Ureter (tissue), 1 donor: ENCODE data around the gene COL15A1. TPM values are rescaled to one million over a fixed set of nuclear protein-coding genes. Genes with fewer than 3 reads are reported as not detected.
"Not testable (repeated sequence)": the region's sequence is repeated elsewhere in the genome, so short reads cannot be mapped to it uniquely, and the experiment has no call there.

Experiments
- DNase-seq: peaks from one replicate; pipeline ENCODE4 v3.0.0-alpha.2; 2020; ENCODE audit warnings: low spot score
- total RNA-seq: library from RNA; stranded (reverse); gene quantifications from one replicate; pipeline ENCODE4 v1.2.4, GENCODE V29; 2023
- donor health status: DM: yes; HTN: yes; CAD: no.

The COL15A1 gene
- total RNA-seq, 1 donor from 2014 or later: 63.2 TPM

DNA sequence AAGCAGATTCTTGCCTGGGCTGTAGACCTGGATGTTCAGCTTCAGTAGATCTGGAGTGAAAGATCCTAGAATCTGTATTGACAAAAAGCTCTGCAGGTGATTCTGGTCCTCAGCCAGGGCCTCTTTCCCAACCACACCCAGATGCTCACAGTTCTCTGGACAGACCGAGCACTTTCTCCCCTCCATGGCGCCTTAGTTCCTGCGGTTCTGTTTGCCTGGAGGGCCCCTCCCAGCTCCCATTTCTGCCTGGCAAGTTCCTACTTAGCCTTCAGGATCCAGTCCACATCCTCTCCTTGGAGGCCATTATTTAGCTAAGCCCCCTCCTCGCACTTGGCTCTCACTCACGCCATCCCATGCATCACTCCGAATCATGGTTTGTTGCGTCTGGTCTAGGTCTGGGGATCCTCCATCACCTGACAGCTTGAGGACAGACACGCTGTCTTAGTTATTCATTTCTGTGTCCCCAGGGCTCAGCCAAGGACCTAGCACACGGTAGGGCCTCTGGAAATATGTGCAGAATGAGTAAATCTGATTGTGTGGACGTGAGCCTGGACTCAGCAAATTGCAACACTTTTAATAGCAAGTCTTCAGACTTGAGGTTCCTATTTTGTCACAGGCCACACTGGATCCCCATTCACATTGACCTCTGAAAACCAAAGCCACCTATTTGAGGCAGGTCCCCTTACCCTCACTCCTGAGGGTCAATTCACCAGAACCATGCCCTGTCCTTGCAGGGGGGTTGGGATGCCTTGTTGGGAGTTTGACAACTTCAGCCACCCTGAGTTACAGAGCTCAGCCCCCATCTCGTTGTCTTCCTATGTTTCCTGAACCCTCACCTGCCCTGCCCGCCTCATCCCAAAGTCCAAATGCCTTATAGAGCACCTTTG lies 50.7 kb downstream of the COL15A1 start:
- DNase-seq: peak; percentile 23

DNA sequence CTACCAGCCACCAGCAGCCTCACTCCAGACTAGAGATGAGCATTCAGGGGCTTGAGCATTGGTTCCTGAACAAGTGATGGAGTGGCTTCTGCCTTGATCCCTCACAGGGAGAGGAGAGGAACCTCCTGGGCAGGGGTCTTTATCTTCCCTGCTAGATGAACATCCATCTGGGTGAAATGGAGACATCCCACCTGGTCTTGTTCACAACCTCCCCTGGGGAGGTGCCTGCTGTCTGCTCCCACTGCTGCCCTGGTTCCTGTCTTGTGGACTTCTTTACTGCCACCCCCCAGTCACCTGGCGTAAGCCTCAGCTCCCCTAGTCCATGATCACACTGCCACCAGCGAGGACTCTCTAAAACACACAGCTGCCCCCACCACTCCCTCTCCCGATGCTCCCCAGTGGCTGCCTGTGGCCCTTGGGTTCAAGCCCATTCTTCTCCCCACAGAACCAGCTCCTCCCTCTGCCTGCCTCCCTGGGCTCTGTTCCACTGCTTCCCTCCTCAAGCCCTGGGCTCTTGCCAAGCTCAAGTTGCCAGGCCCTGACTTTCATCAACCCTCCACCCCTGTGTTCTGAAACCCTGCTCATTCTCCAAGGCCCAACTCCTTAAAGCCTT lies 51.5 kb downstream of the COL15A1 start:
- DNase-seq: peak; percentile 61

DNA sequence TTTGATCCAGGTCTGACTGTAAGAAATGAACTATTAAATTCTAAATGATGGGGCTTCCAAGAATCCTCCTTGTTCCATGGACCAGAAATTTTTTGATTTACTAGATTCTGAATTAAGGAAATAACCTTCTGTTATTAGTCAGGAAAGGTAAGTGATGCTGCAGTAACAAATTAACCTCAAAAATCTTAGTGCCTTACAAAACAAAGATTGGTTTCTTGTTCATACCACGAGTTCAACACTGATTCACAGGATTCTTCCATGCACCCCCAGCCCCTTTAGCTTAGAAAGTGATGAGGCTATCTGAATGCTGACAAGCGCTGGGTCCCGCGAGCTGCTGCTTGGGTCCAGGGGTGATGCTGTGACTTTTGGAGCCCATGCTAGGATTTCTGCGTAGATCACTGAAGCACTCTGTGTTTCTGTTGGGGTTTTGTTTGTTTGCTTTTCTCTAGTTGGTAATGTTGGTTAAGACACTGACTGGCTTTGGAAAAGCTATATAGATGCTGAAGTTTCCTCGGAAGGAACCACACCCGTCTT lies 52.3 kb downstream of the COL15A1 start:
- DNase-seq: peak; percentile 15

DNA sequence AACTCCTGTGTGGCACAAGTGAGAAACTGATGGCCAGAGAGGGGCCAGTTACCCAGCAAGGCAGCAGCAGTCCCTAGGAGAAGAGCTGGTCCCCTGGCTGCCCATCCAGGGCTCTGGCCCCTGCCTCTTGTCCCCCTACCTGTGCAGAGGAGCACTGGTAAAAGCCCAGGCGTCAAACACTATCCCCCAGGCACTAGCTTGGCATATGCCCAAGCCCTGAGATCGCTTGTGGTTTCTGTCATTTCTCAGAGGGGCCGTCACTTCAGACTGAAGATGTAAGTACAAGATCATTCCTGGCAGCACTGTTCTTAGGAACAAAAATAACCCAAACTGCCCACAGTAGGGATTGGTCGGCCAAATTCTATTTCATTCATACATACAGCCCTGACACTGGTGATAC lies 53.9 kb downstream of the COL15A1 start:
- DNase-seq: peak; percentile 34

DNA sequence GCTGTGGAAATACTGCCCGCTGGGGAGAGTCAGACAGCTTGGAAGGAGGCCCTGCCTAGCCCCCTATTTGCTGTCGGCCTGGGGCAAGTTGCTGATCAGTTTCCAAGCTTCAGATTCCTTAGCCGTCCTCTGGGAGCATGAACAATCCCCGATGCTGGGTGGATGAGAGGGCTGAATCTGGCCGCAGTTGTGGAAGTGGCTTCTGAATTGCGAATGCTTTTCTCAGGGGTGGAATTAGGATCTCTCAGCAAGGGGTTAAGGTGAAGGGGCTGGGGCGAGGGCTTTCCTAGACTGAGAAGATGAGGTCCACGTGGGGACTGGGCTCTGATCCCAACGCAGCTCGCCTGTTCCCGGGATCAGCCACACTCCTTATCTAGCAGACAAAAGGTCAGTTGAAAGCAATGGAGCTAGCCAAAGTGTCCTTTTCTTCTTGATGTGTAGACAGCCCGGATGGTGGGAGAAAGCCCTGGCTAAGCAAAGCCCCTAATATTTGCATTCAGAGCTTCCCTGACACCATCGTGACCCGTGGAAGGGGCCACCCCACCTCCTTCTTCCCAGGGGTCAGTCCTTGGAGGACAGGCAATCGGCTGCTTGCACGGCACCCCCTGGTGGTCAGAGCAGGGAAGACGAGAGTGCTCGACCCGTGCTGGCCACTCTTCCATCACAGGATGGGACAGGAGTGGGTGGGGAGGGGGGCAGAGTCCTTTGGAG lies 54.9 kb downstream of the COL15A1 start:
- DNase-seq: peak; percentile 81

DNA sequence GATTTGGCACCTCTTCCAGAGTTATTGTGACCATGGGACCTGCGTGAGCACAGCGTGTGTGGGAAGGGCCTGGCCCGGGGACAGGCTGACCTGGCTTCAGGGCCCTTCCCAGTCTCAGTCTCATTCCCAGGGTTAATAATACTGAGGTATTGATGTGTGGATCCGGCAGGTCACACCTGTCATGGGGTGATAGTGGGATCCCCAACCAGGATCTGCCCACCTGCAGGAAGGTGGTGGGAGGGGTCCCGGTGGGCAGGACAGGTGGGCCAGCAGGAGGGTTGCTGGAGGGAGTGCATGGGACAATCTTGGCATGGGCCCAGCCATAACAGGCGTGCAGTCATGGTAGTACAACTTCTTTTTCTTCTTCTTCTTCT lies 55.4 kb downstream of the COL15A1 start:
- peak; percentile 41 for DNase-seq

DNA sequence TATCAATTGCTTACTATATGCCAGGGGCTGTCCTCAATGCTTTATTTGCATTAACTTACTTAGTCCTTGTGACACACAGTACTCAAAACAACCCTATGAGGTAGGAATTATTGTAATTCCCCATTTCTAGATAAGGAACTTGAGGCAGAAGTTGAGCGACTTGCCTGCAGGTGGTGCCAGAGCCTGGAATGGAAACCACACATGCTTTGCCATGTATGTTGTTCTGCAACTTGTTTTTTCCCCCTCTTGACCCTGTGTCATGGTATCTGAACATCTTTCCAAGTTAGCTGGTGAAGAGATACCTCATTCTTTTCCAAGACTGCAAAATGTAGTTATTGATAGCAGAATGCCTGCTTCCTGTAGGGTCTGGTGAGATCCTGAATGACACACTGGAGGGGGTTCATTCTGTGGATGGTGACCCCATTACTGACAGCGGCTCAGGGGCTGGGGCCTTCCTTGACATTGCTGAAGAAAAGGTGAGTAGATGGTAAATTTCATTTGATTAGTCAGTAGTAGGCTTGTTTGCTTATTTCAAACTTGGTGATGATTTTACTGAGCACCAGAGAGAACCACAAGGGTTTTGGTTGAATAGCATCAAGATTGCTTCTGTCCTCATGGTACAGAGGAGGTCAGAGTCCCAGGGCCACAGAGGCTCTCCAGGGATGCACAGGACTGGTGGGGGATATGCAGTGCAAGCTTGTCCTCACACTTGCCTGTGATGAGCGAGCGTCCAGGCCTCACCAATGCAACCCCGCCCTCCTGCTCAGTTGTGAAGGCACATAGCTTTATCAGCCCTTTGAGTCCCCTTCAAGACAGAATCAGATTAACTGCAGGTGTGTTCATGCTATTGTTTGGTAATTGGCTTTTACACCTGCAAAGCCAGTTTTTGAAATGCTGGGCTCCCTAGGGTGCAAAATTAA lies 57.0 kb downstream of the COL15A1 start:
- DNase-seq: peak; percentile 50

DNA sequence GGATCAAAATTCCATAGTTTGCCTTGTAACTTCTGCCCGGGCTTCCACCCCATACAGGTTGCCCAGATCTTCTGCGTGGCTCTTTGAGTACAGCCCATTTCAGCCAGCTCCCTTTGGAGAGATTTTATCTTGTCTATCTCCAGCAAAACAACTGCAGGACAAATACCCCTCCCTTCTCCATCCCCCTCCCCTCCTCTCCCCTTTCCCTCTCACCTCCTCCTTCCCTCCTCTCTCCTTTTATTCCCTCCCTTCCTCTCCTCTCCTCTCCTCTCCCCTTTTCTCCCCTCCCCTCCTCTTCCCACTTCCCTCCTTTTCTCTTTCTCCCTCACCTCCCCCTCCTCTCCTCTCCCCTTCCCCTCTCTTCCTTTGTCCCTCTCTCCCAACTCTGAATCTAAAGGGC lies 58.2 kb downstream of the COL15A1 start:
- no peak for DNase-seq

DNA sequence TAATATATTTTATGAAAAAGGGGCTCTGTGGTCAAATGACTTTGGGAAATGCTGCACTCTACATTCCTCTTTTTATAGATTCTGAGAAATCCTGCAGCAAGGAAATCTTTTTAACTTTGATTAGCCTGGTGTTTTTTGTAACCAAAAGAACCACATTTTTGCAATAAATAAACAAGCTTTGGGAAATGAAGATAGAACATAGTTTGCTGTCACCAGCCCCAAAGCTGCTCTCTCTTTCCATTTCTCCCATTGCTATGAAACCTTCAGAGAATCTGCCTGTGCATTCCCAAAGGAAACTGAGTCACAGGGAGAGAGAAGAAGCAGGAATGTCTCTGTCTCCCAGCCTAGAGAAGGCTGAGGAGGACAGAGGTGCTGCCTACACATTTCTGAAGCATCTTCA lies 59.0 kb downstream of the COL15A1 start:
- DNase-seq: no peak

DNA sequence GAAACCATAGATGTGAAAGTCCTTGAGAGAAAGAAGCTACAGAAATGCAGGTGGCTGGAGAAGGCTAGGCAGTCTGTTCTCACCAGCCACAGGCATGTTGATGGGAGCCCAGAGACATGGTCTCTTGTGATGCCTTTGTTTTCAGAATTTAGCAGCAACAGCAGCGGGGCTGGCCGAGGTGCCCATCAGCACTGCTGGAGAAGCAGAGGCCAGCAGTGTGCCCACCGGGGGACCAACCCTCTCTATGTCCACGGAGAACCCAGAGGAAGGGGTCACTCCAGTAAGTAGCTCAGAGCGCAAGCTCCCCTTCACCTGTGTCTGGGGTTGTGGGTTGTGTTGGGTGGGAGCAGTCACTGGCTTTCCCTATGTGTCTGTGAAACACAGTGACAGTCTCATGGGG lies 59.6 kb downstream of the COL15A1 start:
- DNase-seq: no peak

DNA sequence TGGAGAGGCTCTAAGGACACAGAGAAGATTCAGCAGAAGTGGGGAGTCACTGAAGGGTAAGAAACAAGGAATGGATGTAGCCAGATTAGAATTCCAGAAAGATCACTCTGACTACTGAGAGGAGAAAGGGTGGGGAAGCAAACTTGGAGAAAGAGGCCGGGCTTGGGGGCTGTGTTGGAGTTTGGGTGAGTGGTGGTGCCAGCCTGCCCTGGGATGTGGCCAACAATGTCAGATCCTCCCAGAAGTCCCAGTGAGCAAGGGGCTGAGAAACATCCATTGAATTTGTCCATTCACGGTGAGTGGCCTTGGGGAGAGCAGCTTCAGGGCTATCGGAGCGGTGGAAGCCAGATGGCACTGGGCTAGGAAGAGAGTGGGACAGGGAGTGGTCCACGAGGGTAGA lies 60.4 kb downstream of the COL15A1 start:
- DNase-seq: peak; percentile 25

DNA sequence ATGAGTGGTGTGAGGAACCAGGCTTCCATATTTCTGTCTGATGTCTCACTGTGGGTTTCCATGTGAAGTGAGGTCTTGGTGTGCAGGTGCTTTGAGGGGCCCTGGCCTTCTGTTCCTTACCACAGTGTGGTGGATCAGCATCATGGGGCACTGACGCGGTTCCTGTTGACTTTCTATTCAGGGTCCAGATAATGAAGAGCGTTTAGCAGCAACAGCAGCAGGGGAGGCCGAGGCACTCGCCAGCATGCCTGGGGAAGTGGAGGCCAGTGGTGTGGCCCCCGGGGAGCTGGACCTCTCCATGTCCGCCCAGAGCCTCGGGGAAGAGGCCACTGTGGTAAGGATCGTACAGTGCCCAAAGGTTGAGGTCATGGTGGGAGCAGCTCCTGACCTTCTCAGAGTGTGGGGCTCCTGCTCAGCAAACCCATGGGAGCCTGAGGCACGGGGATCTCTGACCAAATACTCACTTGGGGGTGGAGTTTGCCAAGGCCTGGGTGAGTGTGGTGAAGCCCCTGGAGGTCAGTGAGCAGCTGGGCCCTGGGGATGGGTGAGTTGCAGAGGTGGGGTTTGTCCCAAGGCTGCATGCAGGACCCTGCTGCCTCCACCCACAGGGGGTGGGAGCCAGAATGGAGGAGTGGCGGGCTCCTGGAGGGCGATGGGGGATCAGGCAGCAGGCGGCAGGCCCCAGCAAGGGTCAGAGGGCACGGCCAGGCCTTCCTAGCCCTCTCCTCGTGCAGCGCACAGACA lies 61.2 kb downstream of the COL15A1 start:
- peak; percentile 32 for DNase-seq

DNA sequence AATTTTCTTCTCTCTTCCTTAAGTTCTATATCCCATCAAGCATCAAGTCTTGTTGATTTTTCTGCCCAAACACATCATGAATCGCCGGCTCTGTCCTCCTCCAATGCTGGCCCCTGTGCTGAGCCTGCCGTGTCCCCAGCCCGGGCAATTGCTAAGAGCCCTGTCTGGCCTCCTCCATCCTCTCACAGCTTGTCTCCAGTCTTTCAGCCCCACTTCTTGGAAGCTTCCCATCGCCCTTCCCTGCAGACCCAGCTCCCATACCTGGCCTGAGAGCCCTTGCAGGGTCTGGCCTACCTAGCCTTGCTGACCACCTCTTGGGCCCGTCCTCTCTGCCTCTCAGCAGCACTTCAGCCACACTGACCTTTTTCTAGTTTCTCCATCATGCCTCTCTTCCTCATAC lies 61.9 kb downstream of the COL15A1 start:
- peak; percentile 33 for DNase-seq

DNA sequence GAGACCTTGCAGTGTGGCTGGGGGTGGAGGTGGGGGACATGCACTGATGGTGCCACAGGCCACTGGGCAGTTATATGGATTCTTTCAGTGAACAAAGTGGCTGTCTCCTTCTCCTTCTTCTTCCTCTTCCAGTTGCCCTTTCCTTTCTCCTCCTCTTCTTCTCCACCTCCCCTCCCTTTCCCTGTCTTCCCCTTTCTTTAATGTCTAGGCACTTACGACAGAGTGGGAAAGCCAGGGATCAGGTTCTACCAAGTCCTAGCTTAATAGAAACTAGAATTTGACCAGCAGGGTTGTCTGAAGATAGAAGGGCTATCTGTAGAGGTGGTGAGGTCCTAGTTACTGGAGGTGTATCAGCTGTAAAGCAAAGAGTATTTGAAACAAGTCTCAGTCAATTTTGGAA lies 62.8 kb downstream of the COL15A1 start:
- peak; percentile 34 for DNase-seq

DNA sequence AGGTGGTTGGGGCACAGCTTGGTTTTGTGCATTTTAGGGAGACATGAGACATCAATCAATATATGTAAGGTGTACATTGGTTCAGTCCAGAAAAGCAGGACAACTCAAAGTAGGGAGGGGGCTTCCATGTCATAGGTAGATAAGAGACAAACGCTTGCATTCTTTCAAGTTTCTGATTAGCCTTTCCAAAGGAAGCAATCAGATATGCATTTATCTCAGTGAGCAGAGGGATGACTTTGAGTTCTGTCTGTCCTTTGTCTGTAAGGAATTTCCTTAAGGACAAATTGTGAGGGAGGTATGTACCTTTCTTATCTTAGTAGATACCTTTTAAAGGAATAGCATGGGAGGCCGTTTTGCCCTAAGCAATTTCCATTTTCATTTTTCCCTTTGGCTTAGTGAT lies 63.3 kb downstream of the COL15A1 start:
- DNase-seq: no peak

DNA sequence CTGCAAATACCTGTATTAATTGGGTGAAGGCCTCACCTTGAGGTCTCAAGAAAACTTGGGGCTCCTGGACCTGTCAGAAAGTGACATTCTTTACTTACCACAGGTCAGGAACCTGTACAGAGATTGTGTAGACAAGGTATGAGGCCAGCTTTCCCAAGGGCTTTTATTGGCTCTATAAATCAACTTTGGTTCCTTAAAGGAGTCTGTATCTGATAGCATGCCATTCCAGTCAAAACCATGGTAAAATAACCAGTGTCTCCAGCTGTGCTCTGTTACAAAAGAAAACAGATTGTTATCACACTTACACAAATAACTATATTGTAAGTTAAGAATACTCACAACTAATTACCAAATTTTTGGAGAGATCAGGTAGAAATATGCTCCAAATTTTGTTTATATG lies 64.5 kb downstream of the COL15A1 start:
- DNase-seq: no peak

DNA sequence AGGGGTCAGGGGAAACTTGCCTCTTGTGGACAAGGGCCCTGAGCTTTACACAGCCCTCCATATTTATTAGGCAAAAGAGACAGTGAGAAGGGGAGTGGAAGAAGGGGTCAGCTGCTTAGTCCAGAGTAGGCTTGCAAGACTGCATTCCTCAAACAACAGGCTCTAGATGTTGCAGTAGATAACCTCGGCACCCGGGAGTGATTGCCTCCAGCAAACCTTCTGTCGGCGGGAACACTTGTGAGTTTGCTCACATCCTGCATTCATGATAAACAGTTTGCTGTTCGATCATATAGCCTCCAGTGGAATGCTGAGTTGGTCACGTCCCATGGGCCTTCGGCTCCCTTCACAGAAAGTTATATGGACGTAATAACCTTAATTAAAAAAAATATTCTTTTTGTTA lies 66.7 kb downstream of the COL15A1 start:
- not testable (repeated sequence) for DNase-seq

DNA sequence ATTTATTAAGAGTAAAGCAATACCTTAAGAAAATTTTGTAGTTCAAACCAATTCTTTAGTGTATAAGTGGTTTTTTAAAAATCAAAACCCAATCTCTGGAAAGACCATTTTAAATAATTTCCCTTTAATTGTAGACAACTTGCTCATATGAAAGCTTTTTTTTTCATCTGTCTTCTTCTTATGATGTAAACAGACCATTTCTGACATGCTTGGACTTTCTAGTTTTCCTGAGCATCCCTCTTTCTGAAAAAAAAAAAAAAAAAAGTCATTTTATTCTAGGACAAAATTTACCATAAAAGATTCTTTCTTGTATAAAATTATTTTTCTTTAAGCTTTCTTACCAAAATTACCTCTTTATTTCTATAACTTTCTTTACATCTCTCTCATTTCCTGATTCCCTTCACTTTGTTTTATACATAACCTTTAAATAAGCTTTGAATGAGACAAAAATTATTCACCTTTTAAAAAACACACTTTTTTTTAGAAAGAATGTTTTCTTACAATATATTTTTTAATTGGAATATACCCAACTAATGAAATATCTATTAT lies 67.5 kb downstream of the COL15A1 start:
- no peak for DNase-seq

DNA sequence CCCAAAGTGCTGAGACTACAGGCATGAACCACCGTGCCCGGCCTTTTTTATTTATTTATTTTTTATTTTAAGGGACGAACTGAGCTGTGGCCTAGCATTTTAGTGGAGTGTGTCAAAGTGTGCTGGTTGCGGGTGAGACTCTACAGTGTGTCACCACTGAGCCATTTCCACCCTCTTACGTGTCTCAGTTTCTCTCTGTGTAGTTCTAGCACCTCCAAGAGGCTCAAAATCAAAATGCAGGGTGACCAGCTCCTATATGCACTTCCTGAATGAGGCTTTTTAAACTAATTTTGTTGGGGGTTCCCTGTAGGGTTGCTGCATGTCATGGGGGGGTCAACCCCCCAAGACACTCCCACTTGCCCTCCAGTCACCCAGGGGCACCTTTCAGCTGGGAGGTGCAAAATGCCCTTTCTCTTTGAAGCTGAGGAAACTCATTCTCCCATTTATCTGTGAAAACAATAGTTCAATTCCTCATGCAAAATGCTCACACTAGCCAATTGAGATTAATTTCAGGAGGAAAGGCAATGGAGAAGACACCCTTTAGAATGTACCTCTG lies 69.3 kb downstream of the COL15A1 start:
- no peak for DNase-seq

DNA sequence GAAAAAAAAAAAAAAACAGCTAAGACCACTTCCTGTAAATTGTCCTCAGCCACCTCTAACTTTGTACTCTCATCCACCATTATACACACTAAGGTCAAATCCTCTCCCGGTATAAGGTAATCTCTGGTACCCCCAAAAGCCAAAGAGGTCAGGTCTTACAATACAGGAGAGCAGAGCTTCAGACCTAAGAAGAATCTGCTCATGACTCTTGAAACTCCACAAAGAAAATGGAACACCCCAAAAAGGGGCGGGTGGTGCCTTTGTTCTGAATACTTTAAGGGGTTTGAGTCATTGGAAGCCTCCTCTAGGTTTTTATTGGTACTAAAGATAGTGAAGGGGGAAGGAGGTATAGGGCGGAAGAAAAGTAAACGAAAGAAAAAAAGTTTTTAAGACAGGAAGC lies 69.8 kb downstream of the COL15A1 start:
- DNase-seq: no peak
